HG02981 (cell line): ENCODE results near the gene PML.

ENCODE experiments used
- ATAC-seq: cut with Tn5 transposase; IDR thresholded peaks from one replicate; pipeline ENCODE4 v1.9.1; 2021; ENCODE audit warnings: mild to moderate bottlenecking, moderate library complexity; ENCODE audit not compliant: unreplicated experiment

Gene PML

DNA sequence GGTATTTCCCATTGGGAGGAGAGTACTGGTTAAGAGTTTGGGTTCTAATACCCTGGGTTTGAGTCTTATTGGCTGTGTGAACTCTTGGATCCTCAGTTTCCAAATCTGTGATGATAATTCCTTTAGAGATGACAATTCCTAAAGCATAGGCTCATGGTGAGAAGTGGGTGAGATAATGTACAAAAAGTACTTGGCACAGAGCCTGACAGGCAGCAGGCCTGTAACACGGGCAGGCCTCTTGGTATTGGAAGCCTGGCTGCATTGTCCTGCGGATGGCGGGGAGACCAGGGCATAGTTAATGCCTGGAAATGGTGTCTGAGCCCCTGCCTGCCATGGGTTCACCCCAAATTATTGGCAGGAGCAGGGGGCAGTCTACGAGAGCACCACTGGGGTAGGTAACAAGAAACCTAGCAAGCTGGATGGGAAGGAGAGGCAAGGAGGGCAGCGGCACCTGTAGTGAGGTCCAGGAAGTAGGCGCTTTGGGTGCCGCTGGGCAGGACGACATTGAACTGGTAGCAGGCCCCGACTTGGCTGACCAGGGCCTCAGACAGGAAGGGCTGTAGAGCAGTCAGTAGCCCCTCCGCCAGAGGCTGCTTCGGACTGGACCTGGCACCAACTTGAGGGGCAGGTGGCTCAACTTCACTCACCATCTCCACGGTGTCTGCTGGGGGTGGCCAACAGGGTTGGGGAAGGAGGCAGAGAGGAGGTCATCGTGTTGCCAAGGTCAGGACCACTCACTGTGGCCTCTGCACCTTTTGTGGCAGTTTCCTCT, 10.1 kb upstream of the PML start:
- ATAC-seq: no peak

DNA sequence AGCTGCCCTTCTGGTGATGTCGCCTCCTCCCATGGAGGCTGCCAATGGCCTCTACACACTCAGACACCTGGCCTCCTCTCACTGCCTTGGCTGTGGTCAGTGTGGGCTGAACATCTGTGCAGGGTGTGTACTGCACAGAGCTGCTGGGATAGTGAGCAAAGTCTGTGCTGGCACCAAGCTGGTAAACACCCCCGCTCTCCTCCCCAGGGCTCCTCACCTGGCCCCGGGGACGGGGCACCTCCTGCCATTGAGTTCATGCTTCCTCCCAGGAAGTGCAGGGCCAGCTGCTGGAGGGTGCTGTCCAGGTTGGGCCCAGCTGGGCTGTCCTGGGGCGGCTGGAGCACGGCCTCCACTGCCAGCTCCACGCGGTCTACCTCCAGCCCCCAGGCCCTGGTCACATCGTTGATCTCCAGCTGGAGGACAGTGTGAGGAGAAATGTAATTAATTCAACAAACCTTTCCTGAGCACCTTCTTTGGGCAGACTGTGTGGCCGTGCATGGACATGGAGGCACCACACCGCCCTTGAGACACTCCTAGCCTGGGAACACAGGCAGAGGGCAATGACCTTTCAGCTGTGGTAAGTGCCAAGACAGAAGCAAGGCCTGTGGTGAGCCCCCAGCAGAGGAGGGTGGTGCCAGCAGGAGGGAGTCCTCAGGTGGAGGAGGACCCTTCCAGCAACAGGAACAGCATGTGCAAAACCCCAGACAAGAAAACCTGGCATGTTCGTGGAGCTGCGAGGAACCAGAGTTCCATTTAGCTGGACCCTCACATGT, 9.2 kb upstream of the PML start:
- ATAC-seq: no peak

DNA sequence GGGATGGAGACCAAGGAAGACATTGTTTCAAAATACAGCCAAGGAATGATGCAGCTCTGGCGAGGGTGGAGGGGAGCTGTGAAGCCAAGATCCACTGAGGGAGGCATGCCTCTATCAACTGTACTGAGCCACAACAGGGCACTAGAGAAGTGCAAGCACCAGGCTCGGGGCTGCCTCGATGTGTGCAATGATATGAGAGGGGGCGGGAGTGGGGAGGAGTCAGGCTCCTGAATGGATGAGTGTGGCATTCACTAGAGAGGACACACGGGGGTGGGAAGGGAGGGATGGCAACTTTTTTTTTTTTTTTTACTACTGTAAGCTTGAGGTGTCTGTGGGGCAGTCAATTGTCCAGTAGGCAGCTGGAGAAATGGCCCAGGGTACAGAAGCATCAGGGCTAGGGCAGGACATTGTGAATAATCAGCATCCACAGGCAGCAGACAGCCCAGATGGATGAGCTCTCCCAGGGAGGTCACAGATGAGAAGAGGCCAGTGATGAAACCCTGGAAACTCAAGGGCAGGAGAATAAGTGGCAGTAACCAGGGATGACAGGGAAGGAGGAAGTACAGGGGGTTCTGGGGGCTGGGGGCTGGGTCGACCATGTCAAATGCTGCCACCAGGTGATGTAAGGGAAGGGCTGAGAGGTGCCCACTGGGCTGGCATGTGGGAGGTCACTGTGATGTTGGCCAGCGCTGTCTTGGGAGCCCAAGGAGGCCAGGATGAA, 8.3 kb upstream of the PML start:
- ATAC-seq: no peak

DNA sequence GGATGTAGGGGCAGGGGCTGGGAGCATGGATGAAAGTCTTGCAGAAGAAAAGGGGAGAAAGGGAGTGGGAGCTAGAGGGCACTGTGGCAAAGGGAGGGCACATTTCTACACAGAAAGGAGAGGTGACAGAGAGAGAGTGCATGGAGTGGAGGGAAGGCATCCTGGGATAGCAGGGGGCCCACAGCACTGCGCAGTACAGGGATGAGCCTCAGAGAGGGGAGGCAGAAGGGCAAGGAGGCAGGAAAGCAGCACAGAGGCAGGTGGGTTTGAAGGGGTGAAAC, 7.8 kb upstream of the PML start:
- ATAC-seq: no peak

DNA sequence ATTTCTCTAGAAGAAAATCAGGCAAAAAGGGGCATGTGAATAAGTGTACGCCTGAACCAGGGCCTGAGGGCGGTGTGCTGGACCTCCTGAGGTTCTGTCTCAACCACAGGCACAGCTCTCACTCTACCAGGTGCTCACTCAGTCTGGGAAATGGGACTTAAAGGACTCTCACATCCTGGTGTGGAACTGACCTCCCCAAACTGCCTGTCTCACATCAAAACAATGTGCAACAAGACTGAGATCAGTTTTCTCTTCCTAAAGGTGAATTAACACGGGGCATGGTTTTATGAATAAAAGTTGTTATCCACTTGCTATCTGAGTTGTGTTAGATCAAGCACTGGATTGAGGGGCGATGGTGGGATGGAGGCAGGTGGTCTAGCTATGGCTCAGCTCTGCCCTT, 7.3 kb upstream of the PML start:
- no peak for ATAC-seq

DNA sequence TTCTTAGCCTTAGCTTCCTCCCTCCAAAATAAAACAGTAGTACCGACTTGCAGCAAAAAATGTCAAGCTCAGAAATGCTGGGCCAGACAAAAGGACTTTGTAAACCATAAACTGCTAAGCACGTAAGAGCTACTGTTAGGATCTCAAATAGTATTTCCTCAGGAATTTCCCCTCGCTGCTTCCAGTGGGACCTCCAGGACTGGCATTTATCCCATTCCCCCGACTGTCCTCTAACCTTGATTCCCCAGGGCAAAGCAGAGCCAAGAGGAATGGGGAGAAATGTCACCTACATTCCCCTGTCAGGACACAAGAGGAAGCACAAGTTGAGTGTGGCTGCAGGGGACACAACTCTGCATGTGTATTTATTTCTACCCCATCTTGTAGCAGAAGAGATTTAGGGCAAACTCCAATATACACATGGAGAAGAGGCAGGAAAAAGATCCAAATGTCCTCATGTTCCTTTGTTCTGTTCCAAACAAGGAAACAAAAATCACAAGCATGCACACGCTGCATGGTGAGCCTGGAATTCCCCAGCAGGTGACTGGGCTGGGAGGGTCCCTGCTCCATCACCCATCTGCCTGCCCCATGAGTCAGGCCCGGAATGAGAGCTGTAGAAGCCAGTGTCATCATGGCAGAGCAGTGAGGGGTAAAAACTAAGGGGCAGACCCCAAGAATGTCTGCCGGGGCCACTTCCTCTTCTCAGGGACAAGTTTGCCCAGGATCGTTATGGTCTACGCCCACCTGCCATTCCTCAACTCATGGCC, 6.7 kb upstream of the PML start:
- ATAC-seq: no peak

DNA sequence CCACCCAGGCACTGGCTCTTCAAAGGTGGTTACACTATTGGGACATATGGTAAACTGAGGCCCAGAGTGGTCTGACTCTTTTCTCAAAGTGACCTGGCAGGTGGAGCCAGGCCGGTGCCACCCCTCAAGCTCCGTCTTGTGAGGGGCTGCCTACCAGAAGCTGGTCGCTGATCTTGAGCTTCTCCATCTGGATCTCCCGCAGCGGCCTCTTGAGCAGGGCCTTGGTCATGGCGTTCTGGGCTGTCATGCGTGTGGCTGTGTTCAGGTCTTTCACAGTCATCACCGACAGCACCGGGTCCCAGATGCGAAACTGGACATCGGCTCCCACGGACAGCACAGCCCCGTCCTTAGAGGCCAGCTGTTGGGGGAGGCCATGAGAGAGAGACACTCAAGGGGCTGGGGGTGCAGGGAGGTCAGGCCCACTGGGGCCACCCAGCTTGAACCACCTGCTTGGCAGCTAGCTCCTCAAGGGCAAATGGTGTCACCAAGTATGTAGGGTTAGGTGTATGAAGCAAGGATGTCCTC, 6.0 kb upstream of the PML start:
- no peak for ATAC-seq

DNA sequence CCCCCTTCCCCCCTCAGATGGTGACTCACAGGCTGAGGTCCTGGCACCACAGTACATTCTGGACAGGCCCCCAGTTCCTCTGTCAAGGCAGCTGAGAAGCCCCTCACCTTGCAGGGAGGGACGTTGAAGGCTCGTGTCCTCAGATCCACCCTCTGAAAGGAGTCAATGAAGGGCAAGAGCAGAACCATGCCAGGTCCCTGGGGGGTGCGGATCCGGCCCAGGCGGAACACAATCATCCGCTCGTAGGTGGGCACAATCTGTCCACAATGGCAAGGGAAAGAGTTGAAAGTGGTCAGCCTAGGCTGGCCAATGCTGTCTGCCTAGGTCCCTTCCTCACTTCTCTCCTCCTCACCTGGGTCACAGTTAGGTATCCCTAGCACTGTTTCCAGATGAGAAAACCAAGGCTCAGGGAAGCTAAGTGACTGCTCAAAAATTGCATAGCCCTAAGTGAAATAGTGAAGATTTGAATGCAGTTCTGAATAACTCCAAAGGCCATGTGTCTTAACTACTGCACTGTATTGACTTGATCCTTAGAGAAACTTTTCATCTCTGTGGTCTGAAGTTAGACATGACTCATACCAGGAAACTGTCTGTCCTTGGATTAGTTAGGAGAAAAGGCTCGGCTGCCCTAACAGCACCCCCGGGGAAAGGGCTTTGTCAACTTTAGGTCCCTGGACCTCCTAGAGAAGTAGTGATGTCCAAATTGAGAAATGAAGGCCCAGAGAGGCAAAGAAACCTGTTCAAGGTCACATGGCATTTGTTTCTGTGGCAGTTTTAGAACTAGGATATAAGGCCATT, 5.3 kb upstream of the PML start:
- no peak for ATAC-seq

DNA sequence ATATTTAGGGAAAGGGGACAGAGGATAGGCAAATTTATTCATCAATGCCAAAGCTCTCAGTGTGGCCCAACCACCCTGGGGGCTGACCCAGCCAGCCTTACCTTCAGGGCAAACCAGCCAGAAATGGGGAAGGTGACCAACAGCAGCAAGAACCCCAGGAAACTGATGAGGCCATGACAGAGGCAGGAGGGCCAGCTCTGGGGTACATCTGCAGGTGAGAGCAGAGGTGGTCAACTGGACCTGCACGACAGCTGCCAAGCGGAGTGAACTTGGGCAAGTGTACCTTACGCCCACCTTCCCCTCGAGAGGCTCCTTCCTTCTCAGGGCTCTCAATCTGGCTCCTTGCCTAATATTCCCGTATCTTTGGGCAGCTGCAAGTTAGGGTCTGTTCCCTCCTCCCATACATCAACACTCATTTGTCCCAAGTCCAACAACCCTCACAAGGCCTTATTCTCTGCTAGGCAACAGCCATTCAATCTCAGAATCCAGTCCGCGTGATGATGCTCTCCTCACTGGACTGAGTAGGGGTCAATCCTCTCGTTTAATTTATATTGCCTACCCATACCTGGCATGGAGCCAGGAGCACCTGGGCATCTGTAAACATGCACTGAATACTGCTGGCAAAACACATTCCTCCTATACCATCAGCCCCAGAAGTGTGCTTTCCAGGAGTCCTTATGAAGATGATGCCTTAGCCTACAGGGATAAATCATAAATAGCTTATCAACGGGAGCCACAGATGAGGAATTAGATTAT, 4.1 kb upstream of the PML start:
- ATAC-seq: no peak

DNA sequence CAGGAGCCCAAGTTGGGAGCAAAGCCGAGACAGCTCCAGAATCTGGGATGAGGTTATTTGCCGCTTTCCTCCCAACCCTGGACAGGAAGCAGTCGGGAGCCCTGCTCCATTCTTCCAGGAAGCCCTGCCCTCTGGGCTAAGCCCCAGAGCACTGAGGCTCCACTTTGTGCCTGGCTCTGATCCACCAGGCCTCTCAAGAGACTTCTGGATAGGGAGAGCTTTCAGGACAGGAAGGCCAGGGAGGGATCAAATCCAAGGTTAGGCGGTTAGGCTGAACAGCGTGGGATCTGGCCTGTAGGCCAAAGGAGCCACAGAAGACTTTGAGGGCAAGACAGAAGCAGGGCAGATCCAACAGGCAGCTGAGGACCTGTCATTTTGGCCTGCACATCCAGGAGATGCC, 3.3 kb upstream of the PML start:
- no peak for ATAC-seq

DNA sequence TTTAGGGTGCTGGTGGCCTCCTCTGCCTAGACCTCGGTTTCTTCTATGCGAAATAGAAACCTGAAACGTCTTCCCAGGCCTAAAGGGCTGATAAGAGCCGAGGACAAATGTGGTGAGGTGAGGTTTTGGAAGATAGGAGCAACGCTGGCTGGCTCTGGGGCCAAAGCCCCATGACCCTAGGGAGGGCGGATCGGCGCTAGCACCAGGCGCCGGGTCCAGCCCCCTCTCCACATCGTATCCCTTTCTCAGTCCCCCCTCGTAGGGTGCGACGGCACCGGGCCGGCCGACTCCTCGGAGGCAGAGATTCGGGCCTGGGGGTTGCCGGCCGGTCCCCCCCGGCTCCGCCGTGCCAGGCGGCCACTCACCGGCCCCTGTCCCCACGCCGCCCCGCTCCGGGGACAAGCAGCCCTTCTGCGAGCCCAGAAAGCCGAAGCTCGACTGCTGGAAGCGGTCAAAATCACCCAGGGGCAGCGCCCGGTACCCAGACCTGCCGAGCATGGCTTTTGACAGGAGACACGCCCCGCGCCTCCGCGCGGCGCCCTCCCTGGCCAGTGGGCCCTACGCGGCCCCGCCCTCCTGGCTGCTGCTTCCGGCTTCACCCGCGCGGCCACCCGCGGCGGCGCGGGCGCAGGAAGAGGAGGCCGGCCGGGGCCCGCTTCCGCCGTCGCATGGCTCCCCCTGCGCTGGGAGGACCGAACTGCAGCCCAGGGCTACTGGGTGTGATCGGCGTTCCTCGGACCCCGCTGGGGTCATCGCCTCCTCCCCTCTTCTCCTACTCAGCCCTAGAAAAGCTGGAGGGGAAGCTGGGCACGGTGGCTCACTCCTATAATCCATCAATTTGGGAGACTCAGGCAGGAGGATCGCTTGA, 2.6 kb upstream of the PML start, which contains the start of gene STOML1:
STOML1 (minus strand) TSS at position 570 of the 868 bp plus-strand sequence; CDS start at position 498, 72 bp downstream.
- peak; percentile 71 for ATAC-seq

DNA sequence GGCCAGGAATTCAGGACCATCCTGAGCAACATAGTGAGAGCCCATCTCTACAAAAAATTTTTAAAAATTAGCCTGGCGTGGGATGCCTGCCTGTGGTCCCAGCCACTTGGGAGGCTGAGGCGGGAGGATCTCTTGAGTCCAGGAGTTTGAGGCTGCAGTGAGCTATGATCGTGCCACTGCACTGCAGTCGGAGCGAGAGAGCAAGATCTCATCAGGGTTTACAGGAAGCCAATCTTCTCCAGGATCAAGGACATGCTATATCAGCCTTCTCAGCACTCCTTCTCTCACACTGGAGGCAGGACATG, 2.0 kb upstream of the PML start:
- no peak for ATAC-seq

DNA sequence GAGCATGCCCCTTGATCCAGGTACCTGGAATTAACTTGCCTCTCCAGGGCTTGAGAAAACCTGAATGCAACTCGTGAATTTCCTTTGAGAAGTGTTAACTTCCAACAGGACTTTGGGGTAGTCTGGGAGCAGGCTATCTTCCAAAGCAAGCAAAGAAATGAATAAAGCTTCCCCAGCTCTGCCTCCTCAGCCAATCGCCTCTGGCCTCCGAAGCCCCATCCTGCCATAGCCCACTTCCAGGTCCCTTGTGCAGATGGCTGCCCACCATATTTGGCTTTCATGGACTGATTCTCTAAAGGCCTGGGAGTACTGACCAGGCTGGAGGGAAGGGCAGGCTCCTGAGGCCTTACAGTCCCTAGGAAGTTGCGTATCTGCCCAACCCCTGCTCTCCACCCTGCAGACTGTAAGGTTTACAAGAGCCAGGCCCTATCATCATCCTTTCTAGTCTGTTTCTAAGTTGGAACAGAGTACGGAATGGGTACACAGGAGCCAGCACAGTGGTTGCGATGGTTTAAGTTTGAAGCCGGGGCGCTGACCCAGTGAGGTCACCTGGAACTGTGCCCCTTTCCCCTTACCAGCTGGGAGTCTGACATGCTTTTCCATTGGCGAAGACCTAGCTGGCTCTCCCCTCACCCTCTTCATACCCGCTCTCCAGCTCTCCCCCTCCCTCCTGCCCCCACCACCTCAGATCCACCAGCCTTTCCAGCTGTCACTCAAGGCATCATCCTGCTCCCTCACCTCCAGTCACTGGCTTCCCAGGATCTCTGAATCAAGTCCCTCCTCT, 1.1 kb upstream of the PML start:
- ATAC-seq: no peak

DNA sequence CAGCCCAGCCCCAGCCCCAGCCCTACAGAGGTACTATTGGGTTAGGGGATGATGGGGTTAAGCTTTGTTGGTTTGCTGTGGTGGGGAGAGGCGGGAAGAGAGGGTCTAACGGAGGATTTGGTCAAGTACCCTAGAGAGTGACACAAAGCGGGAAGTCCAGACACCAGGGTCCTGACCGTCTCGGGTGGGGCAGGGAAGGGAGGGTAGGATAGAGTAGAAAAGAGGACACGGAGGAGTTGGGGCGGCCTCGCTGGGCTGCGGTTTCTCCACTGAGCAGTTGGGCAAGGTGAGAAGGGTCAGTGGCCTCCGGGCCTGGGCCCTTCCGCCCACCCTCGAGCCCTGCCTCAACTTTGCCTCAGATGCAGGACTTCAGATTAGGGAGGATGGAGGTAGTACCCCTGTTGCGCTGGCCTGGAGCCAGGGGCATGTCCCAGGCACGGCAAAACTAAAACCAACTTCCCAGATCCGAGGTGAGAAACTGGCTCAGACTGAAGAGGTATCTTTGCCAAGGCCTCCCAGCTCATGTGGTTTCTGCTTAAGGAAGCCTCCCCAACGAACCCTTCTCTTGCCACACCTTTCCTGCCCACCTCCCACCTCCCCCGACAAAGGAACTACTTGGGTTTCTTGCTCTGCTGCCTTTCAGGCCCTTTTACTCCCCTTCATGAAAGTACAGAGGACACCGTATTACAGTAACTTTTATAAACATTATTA, 551 bp downstream of the PML start:
- no peak for ATAC-seq

DNA sequence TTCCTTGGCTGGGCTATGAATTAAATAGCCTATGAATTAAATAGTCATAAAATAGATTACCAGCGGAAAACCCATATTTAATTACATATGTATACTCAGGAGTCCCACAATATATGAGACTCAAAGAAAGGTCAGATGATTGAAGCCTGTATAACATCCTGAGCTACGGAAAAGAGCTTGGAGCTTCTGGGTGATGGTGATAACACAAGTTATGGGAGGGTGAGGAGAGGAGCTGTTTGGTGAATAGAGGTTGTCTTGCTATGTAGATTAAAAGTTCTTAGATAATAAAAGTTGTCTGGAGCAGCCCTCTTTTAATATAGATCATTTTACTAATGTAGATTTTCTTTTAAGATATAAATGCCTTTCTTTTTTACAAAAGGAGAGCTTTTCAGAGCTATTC, 1.8 kb downstream of the PML start:
- ATAC-seq: no peak

DNA sequence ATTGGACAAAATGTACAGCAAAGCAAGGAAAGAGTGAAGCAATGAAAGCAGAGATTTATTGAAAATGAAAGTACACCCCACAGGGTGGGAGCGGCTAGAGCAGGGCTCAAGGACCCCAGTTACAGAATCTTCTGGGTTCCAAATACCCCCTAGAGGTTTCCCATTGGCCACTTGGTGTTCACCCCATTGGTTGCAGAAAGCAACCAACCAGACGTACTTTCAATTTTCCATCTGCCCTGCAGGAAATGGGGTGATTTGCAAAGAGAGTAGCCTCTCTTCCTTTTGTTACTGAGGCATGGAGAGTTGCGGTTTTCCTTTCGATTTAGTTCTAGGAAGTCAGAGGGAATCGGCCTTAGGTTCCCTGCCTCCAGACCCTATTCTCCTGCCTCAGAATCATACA, 2.4 kb downstream of the PML start:
- no peak for ATAC-seq

DNA sequence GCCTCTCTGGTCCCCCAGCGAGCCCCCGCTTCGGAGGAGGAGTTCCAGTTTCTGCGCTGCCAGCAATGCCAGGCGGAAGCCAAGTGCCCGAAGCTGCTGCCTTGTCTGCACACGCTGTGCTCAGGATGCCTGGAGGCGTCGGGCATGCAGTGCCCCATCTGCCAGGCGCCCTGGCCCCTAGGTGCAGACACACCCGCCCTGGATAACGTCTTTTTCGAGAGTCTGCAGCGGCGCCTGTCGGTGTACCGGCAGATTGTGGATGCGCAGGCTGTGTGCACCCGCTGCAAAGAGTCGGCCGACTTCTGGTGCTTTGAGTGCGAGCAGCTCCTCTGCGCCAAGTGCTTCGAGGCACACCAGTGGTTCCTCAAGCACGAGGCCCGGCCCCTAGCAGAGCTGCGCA, 3.5 kb downstream of the PML start:
- no peak for ATAC-seq
